ENCODE results near the gene TTC9B.

- TF ChIP-seq ZNF274 (IDR thresholded peaks at IDR 0.05; ENCODE audit: low read depth, low read length) = no peak
- no peak for TF ChIP-seq SUZ12 (IDR thresholded peaks at IDR 0.05; ENCODE audit: extremely low read depth, insufficient read depth, insufficient read length)
- TF ChIP-seq YY1 (IDR thresholded peaks at IDR 0.05; ENCODE audit: insufficient read depth, insufficient read length) = no peak
These were observed 36.7 kb upstream of the TTC9B start for GRCh38 chr19:40254714-40255418.
